NCI-H345 treated with DMSO at 0.1 percent for 48 hours (cell line): ENCODE results near the gene CCT3.
"Not testable (repeated sequence)": the region's sequence is repeated elsewhere in the genome, so short reads cannot be mapped to it uniquely, and the experiment has no call there.

Source experiments
- DNase-seq: peaks from one replicate; lab custom pipeline; 2025; ENCODE audit not compliant: unreplicated experiment; lab: John Stamatoyannopoulos, UW

CCT3 gene

DNA sequence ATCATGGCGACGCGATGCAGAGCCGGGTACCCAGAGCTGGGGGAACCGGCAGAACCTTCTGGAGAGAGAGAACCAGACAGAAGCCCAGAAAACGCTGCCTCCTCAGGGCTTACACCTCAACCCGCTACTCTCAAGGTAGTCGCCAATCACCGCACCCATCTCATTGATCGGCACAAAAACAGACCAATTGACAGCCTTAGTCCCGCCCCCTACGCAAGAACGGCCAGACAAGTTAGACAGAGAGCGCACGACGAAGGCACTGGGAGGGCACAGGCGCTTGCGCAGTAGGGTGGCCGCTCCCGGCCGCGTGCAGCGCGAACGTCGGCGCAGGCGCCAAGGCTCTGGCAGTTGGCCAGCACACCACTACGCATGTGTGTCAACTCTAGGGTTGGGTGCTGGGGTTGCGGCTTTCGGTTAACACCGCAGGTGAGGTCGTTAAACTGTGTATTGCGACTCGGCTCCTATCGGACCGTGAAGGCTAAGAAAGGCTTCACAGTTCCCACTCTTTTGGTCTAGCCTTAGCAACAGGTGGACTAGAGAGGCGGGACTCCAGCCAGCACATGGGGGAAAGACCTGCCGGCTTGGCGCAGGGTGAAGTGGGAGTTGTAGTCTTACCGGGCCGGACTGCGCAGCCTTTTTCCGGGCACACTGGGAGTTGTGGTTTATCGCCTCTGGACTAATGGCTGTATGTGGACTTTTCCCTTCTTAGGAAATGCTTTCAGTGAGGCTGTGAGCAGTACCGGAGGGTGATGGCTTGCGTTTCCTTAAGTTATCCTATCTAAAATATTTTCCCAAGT, at the start of gene CCT3, which contains the start of gene TSACC:
TSS of gene CCT3 (minus strand) at position 113 of the 797 bp plus-strand sequence. CDS start at position 5, 108 bp downstream.
TSS of gene TSACC (plus strand) at position 347 of the 797 bp plus-strand sequence. CDS start 1,232 bp downstream, outside the sequence.
- DNase-seq = peak; percentile 100

DNA sequence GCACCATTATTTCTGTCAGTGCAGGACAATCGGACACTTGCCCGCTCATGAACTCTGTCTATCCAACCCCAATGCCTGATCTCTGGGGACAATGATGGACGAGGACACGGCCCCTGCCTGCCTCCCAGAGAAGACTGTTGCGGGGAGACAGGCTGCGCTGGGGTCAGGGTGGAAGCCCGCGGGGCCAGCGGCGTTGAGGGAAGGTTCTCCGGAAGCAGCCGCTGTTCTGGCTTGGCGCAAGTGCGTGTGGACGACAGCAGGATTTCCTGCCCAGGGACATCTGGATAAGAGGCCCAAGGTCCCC, 49.7 kb upstream of the CCT3 start:
- no peak for DNase-seq

DNA sequence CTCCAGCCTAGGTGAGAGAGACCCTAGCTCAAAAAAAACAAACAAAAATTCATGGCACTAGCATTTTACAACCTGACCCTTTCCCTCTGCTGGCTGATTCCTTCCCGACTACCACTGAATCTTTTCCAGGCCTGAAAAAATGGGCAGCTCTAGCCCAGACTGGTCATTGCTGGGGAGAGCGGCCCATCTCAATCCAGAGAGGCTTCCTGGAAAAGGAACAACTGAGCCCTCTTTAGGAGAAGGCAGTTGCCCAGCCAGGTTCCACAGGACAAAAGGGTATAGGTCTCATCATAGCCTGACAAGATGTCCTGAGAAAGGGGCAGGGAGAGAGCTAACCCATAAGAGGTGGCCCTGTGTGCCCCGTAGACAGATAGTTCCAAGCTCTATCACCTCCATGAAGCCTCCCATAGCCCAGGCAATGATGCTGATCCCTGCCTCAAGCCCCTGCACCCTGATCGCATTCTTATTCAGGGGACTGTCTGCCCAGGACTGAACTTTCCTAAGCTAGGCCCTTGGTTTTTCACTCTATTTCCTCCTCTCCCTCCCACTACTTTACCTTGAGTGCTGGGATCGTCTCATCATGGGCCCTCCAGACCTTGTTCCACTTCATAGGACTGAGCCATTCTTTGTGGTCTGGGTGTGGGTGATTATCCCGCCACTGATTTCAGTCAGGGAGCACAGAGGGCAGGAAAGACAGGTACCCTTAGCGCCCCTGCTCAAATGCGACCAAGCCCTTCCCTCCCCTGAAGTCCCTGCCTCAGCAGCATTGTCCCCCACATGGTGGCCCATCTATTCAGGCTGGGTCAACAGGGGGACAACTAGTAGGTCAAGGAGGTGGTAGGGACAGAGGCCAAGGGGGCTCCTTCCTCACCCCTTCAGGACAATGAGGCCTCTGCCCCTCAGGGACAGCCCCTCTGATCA, 49.1 kb upstream of the CCT3 start:
- no peak for DNase-seq

DNA sequence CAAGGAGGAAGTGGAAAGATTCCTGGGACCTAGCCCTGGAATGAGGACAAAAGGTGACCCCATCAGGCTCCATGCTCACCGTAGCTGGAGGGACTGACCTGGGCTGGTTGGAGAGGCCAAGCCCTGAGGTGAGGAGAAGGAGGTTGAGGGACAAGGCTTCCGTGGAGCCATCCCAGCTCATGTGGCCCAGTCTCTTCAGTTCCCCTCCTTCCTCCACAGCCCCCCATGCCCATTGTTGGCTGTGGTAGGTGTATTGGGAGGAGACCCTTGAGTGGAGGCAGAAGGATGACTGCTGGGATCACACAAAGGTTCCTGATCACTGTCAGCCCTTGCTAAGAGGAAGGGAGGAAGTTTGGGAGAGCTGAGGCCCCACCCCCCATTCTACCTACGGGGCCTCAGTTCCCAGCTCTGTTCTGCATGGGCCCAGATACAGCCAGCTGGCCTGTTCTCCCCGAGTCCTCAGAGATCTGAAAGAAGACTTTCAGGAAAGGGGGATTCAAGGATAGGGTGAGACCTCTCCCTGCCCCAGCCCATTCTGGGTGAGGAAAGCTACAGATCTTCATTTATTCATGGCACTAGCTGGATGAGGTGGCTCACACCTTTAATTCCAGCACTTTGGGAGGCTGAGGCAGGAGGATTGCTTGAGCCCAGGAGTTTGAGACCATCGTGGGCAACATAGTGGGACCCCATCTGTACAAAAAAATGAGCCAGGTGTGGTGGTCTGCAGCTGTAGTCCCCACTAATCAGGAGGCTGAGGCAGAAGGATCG, 48.2 kb upstream of the CCT3 start:
- DNase-seq = no peak

DNA sequence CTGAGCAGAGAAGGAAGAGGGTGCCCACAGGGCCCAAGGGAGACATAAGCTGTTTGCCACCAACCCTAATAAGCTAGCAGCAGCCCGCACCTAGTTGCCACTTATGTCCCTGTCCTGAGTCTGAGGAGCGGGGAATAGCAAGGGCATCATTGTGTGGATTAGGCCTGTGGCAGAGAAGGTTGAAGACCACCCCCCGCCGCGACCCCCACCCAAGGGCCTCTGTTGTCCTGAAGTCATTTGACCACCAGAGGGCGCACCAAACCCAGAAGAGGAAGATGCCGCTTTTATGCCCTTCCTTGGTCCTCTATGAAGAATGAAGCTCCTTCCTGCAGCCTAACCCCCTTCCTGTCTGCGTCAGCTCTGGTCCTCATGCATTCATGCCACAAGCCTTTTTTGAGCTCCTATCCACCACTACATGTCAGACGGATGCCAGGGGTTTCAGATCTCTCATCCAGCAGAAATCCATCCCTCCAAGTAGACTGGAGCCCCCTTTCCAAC, 47.5 kb upstream of the CCT3 start:
- peak; percentile 98 for DNase-seq

DNA sequence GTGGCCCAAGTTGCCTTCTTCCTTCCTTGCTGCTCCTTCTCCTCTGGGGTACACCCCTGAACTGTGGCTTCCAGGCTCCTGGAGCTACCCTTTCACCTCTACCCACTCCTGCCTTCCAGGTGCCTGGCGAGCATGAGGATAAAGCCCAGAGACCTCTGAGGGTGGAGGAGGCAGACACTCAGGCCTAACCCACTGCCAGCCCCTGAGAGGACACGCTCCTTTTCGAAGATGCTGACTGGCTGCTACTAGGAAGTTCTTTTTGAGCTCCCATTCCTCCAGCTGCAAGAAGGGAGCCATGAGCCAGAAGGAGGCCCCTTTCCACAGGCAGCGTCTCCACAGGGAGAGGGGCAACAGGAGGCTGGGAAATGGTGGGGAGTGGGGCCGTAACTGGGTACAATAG, 46.6 kb upstream of the CCT3 start:
- no peak for DNase-seq

DNA sequence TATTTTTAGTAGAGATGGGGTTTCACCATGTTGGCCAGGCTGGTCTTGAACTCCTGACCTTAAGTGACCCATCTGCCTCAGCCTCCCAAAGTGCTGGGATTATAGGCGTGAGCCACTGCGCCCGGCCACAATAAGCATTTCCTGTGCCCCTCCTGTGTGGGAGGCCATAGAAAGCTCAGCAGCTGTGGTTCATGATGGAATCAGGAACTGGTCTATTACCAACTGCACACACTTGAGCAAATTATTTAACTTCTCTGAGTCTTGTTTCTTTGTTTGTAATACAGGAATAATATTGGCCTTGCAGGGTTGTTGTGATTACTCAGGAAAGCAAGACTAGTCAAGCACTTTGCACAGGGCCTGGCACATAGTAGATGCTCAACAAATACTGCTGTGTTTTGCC, 45.9 kb upstream of the CCT3 start:
- no peak for DNase-seq

DNA sequence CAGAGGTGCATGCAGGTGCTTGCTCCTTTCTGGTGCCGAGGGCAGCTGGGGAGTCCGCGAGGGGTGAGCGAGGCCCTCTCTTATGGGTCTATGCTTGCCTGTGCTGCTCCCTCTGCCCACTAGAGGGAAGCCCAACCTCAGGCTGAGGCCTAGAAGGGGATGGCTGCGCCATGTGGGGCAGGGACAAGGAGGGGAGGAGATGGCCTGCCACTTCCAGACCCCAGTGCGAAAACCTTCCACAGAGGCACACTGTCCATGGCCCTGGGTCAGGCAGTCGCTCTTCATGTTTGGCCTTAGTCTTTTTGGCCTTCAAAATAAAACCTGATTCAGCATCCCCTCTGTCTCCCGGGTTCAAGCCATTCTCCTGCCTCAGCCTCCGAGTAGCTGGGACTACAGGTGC, 44.9 kb upstream of the CCT3 start:
- DNase-seq = peak; percentile 96

DNA sequence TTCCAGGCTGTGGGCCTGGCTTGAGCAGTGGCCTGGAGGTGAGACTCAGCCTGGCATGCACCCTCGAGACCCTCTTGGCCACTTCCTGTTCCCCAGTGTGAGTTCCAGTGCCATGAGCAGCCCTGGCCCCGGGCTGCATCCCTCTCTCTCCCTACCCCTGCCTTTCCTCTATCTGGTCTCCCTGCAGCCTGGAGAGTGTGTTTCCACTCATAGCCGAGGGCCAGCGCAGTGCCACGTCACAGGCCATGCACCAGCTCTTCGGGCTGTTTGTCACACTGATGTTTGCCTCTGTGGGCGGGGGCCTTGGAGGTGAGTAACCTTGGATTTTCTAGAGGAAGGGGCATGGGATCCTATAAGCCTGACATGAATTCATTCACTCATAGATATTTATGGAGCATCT, 44.5 kb upstream of the CCT3 start:
- no peak for DNase-seq

DNA sequence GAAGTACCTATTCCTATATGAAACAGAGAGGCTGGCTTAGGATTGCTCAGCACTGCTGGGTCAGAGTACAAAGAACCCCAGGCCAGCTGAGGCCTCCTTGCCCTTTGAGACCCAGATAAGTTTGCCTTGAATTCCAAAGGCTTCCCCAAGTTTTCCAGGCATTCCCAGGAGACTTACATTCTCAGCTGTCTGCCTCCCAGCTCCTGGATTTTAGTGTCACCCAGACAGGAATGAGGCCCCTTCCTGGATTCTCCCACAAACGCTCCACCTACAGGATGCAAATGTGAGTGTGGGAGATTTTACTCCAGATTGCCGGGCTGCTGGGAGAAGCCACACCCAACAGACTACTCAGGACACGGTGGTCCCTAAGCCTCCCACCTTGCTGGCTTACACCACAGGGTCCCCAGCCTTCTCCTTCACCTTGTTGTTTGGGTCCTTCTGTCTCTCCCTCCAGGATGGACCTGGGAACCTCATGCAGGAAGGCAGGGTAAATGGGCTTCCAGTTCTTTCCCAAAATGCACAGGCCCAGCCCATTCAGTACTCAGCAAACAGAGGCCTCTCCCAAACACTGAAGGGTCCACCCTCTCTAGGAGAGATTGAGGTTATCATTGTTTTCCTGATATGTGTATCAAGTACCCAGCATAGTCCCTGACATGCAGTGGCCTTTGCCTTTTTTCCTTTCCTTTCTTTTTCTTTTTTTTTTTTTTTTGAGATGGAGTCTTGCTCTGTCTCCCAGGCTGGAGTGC, 41.5 kb upstream of the CCT3 start:
- no peak for DNase-seq

DNA sequence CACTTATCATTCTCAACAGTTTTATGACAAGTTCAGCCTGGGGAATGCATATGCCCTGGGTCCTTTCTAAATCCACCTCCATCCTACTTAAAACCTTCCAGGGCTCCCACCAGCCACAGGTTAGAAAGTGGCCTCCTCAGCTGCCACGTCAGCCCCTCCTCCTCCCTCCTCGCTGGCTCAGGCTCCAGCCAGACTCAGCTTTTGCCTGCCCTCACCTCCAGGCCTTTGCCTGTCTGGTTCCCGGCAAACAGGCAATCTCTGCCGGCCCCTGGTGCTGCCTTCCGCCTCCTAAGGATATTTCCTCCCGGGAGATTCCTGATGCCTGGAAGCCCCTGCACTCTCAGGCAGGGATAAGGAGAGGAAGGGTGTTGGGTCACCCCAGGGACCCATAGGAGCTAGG, 40.5 kb upstream of the CCT3 start:
- no peak for DNase-seq

DNA sequence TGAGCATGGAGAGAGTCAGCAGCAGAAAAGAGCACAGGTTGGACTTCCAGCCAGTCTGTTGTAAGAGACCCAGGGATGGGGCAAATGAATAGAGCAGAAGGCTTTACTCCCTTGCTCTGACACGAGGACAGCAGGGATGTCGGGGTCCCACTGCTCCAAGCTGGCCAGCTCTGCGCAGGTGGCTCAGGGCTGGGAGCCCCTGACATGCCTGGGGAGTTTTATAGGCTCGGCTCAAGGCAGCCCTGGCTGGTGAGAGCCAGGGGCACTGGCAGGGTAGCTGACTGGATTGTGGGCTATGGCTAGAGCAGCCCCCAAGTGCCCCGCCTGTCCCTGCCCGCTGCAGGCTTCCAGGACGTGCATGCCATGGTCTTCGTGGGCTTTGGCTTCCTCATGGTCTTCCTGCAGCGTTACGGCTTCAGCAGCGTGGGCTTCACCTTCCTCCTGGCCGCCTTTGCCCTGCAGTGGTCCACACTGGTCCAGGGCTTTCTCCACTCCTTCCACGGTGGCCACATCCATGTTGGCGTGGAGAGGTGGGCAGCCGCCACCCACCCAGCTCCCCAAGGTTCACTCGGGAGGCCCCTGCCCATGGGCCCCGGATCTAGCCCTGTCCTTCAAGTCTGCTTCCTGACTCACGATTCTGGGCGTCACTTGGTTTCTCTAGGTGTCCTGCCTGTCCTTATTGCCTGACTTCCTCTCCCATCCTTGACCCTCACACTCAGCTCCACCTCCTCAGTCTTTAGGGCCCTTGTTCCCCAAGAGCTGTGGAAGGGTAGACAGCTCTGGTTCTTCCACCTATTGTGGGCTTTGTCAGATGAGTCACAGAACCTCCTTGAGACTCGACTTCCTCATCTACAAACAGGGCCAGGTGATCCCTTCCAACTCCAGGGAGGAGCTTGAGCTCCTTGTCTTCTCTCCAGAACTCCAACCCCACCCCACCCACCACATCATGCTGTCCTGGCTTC, 39.1 kb upstream of the CCT3 start:
- DNase-seq = no peak

DNA sequence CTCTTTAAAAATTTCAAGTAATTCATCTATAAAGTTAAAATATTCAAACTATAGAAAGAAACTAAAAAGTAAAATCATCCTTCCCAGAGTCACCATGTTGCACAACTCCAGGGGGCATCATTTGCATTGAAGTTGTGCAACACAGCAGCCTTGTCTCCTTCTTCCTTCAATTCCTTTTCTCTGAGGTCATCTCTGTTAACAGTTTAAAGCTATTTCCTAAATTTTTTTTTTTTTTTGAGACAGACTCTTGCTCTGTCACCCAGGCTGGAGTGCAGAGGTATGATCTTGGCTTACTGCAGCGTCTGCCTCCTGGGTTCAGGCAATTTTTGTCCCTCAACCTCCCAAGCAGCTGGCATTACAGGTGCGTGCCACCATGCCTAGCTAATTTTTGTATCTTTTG, 38.1 kb upstream of the CCT3 start:
- no peak for DNase-seq

DNA sequence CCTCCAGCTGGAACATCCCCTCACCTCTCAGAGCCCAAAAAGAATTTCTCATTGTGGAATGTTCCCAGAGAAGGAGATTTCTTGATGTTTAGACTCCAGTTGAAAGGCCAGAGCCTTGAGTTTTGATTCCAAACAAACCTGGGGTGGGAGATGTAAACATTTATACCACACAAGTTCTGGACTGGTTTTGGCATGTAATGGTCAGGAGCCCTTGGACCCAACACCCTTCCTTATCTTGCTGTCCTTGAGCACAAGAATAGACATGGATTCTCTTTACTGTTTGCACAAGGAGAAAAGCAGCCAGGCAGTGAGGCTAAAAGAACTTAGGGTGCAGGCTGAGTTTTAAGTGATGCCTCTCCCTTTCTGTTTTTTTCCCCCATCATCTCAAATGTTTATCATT, 35.5 kb upstream of the CCT3 start:
- no peak for DNase-seq

DNA sequence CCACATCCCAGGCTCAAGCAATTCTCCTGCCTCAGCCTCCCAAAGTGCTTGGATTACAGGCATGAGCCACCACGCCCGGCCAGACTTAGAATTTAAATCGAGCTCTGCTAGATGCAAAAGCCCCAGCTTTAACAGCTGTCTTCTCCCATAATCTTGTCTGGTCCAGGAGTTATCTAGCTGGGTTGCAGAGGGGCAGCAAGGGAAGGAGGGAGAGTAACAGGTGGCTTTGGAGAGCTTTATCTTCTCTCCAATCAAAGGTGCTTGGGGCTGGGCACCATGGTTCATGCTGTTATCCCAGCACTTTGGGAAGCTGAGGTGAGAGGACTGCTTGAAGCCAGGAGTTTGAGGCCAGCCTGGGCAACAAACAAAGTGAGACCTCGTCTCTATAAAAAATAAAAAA, 34.8 kb upstream of the CCT3 start:
- DNase-seq = no peak

DNA sequence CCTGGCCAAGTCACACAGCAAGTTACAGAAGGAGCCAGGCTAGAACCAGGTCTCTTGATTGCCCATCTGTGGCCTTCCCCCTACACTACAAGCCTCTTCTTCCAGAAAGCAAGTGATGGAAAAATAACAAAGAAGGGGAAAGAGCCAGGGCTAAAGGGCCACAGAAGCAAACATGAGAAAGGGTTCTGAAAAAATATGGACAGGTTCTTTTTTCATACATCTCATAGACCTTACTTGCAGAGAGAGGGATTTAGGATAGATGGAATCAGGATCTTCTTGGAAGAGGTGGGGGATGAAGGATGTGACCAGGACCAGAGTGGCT, 34.1 kb upstream of the CCT3 start:
- DNase-seq = no peak

DNA sequence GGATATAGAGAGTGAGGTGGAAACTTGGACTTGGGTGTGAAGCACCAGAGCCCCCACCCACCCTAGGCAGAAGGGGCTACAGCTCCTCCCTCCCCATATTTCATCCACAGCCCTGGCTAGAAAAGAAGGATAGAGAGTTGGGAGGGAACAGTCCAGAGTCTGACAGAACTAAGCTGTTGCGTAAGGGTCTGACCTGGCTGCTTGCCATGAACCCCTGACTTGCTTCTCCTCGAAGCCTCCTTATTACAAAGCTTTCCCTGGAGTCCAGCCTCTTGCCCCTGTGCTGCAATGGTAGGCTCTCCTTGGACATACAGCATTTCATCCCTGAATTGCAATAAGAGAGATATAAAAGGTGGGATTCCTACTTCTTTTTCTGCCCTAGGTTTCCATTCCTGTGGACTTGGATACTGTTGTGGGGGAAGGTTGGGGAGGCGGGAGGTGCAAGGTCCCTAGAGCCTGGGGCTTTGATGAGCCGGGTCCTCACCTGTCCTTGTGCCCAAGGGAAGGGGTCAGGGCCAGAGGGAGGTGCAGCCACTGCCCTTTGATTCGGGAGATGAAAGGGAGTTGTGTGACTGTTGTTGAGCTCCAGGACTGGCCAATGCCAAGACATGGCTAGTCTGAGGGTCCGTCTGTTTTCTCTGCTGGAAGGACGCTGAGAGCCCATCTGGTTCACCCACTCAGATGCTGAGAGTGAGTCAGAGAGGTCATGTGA, 33.6 kb upstream of the CCT3 start:
- no peak for DNase-seq

DNA sequence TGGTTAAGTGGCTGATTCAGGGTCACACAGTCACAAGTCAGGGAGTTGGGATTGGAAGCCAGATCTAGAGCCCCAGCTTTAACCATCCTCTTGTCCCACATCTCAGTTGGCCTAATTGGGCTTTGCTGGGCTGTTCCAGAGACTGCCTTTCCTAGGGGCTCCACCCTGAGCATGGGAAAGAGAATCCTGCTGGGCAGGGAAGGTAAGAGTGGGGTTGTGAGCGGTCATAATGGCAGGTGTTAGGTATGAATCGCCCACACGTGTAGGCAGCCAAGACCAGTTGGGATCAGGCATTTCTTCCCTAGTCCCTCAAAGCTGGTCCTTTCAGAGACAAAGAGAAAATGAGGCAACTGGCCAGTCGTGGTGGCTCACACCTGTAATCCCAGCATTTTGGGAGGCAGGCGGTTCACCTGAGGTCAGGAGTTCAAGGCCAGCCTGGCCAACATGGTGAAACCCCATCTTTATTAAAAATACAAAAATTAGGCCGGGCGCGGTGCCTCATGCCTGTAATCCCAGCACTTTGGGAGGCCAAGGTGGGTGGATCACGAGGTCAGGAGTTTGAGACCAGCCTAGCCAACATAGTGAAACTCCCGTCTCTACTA, 31.7 kb upstream of the CCT3 start:
- not testable (repeated sequence) for DNase-seq
